Endothelial cell of umbilical vein (primary cell): ENCODE measurements around the gene NLGN4Y. TPM values are rescaled to one million over a fixed set of nuclear protein-coding genes. Genes with fewer than 3 reads are reported as not detected.

Source experiments
- BruUV-seq: library from RNA; stranded (reverse); fragments of 400-500 nt; replicated peaks from 2 replicates; lab custom pipeline; 2021; lab: Mats Ljungman, UMichigan
- CTCF ChIA-PET: fragments of 300-600, 350-600 bp; sonication (Branson Sonifier 250); formaldehyde crosslinking; loops from one replicate; lab custom pipeline; 2021; ENCODE audit warnings: antibody characterized with exemption, inconsistent platforms; lab: Charles Lee
- POLR2A ChIA-PET: fragments of 300-600, 350-600 bp; sonication (Branson Sonifier 250); formaldehyde crosslinking; loops from one replicate; lab custom pipeline; 2021; ENCODE audit warnings: antibody characterized with exemption, inconsistent platforms; lab: Charles Lee
- DNase-seq: peaks from one replicate; pipeline ENCODE4 v3.0.0-alpha.2; 2011; ENCODE audit warnings: low read depth, low spot score
- FAIRE-seq: peaks from 2 replicates; lab custom pipeline; 2011; peaks lifted over from hg19 to GRCh38; lab: Jason Lieb, UNC
- H2AFZ ChIP-seq: 2 replicates; pipeline ENCODE4 v1.6.0; 2012; ENCODE audit warnings: low read depth, low read length, control low read depth, inconsistent platforms
- H3K27ac ChIP-seq: 2 replicates; pipeline ENCODE4 v1.5.1; 2011; ENCODE audit warnings: low read depth, mild to moderate bottlenecking, control low read depth, low read length, moderate library complexity; ENCODE audit not compliant: insufficient read depth
- H3K27me3 ChIP-seq, 2 experiments: 2 replicates each; pipeline versions ENCODE4 v1.6.0 to v1.6.1; 2011; ENCODE audit warnings: low read length in 2 of 2, mixed read lengths in 1 of 2; ENCODE audit not compliant: control insufficient read depth in 2 of 2, insufficient read depth in 2 of 2
- H3K36me3 ChIP-seq, 2 experiments: 2 replicates in 1 of 2; 3 replicates in 1 of 2; pipeline ENCODE4 v1.5.1; 2011; ENCODE audit warnings: low read length in 2 of 2, mild to moderate bottlenecking in 1 of 2, moderate library complexity in 1 of 2; ENCODE audit not compliant: control insufficient read depth in 2 of 2, insufficient read depth in 2 of 2; ENCODE audit errors: extremely low read depth in 1 of 2
- H3K4me1 ChIP-seq: 3 replicates; pipeline ENCODE4 v1.5.1; 2011; ENCODE audit warnings: mild to moderate bottlenecking, low read length; ENCODE audit not compliant: control insufficient read depth, insufficient read depth; ENCODE audit errors: extremely low read depth
- H3K4me2 ChIP-seq: 2 replicates; pipeline ENCODE4 v1.6.1; 2011; ENCODE audit warnings: low read length, control low read depth, mixed read lengths; ENCODE audit not compliant: insufficient read depth
- H3K4me3 ChIP-seq, 3 experiments: fragments of 200-600 bp in 1 of 3; sonication (generic), shearing (Covaris generic) in 1 of 3; replicated peaks in 1 of 3; 2 replicates each; pipeline ENCODE4 v1.5.1; 2011 to 2016; ENCODE audit warnings: control low read depth in 3 of 3, low read length in 3 of 3, mild to moderate bottlenecking in 2 of 3, inconsistent platforms in 1 of 3, low read depth in 1 of 3, moderate library complexity in 1 of 3; ENCODE audit not compliant: insufficient read depth in 1 of 3
- H3K79me2 ChIP-seq: 2 replicates; pipeline ENCODE4 v1.6.0; 2012; ENCODE audit warnings: low read length, inconsistent platforms; ENCODE audit not compliant: control insufficient read depth, insufficient read depth
- H3K9ac ChIP-seq: replicated peaks from 2 replicates; pipeline ENCODE3; 2011; ENCODE audit warnings: low read length, control low read depth; ENCODE audit not compliant: insufficient read depth; ENCODE audit errors: extremely low read depth
- H3K9me1 ChIP-seq: replicated peaks from 3 replicates; pipeline ENCODE4 v1.6.0; 2011; ENCODE audit warnings: mild to moderate bottlenecking, low read length; ENCODE audit not compliant: control insufficient read depth, insufficient read depth; ENCODE audit errors: extremely low read depth
- H3K9me3 ChIP-seq: replicated peaks from 2 replicates; pipeline ENCODE4 v1.5.1; 2012; ENCODE audit warnings: low read length, inconsistent platforms; ENCODE audit not compliant: control insufficient read depth, insufficient read depth
- H4K20me1 ChIP-seq: replicated peaks from 2 replicates; pipeline ENCODE3; 2011; ENCODE audit warnings: mild to moderate bottlenecking, low read length; ENCODE audit not compliant: control insufficient read depth, insufficient read depth; ENCODE audit errors: extremely low read depth
- EZH2 ChIP-seq: IDR thresholded peaks from 2 replicates; pipeline ENCODE4 v1.6.1; 2012; ENCODE audit warnings: borderline replicate concordance, low read depth, mild to moderate bottlenecking, moderate library complexity, low read length, inconsistent platforms; ENCODE audit not compliant: severe bottlenecking
- FOS ChIP-seq: IDR thresholded peaks from 2 replicates; pipeline ENCODE4 v1.6.1; 2011; ENCODE audit warnings: mild to moderate bottlenecking, low read length, moderate library complexity, borderline replicate concordance; ENCODE audit not compliant: insufficient read depth
- GATA2 ChIP-seq: IDR thresholded peaks from 2 replicates; pipeline ENCODE4 v1.7.0; 2011; ENCODE audit warnings: low read depth, mild to moderate bottlenecking, moderate library complexity, mixed read lengths, low read length; ENCODE audit not compliant: insufficient read length, insufficient read depth
- JUN ChIP-seq: IDR thresholded peaks from 2 replicates; pipeline ENCODE4 v1.6.1; 2011; ENCODE audit warnings: borderline replicate concordance, low read depth; ENCODE audit not compliant: insufficient read length, insufficient read depth
- MYC ChIP-seq: IDR thresholded peaks from one replicate; pipeline ENCODE4 v1.6.1; 2011; ENCODE audit warnings: mild to moderate bottlenecking, low read depth, low read length
- POLR2A ChIP-seq: IDR thresholded peaks from 2 replicates; pipeline ENCODE4 v1.6.1; 2012; ENCODE audit warnings: low read depth, mild to moderate bottlenecking, control low read depth, low read length
- POLR2AphosphoS5 ChIP-seq: IDR thresholded peaks from 2 replicates; pipeline ENCODE4 v1.6.1; 2012; ENCODE audit warnings: low read depth, mild to moderate bottlenecking, control low read depth, low read length, moderate library complexity; ENCODE audit not compliant: insufficient read depth
- dilution Hi-C: fragments of 300-500 bp; cut with MboI; formaldehyde crosslinking; loops from one replicate; pipeline ENCODE4 v1.15.0; 2019; ENCODE audit warnings: low sequenced_read_pairs; ENCODE audit not compliant: extremely low pct_ligation_motif_present
- intact Hi-C: fragments of 100-400 bp; cut with micrococcal nuclease; formaldehyde crosslinking; loops from one replicate; pipeline ENCODE4 v1.10.0; 2022
- polyA plus RNA-seq, 4 experiments: library from polyadenylated mRNA; depleted of rRNA in 3 of 4; stranded (reverse) in 3 of 4; unstranded in 1 of 4; fragments of >200 nt; gene quantifications; 2 replicates each; pipeline versions ENCODE4 v1.2.1 to v1.2.3, GENCODE V29; 2011 to 2012; ENCODE audit warnings: missing spikeins in 1 of 4
- total RNA-seq: library from RNA; stranded (reverse); gene quantifications from 2 replicates; pipeline ENCODE4 v1.2.3, GENCODE V29; 2021
- TF ChIP-seq, protein P1 (sequence below), 2 donors: IDR thresholded peaks; 1 replicate in 1 of 2; 2 replicates in 1 of 2; pipeline ENCODE4 v1.5.1; 2011; ENCODE audit warnings: low read length in 2 of 2, mild to moderate bottlenecking in 2 of 2, moderate library complexity in 2 of 2, control low read depth in 1 of 2, inconsistent platforms in 1 of 2, low read depth in 1 of 2; ENCODE audit not compliant: insufficient read depth in 1 of 2; ENCODE audit errors: extremely low read depth in 1 of 2
- TF ChIP-seq, protein P2 (sequence below): IDR thresholded peaks from 2 replicates; pipeline ENCODE4 v1.6.1; 2011; ENCODE audit not compliant: insufficient read depth, insufficient read length

The NLGN4Y gene
- total and polyA plus RNA-seq, 2 donors (not counting 3 experiments of a cell fraction or from before 2014, with no cell fraction given) = 16.0 to 26.6 TPM

DNA sequence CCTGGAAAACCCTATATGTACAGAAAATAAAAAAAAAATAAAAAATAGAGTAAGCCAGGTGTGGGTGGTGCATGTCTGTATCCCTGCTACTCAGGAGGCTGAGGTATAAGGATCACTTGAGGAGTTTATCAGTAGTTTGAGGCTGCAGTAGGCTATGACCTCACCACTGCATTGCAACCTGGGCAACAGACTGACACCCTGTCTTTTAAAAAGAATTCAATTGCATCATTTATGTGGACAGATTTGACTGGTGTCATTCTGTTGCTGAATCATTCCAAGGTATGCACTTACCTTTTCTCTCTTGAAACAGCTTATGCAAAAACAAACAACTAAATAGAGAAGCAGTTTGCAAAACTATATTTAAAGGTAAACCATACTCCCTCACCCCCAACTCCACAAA, 12.4 kb downstream of the NLGN4Y start:
- BruUV-seq = no TSS peak
- Histone ChIP-seq H2AFZ (no peak overlapping the region), H3K27ac (no peak overlapping the region), H4K20me1 (no peaks in the 10 kb centered on the region), H3K79me2 (peaks cover 4% of the 10 kb centered on the region), H3K4me1 (no peaks in the 10 kb centered on the region), H3K9me3 (no peaks in the 10 kb centered on the region), H3K9ac (no peak overlapping the region), H3K9me1 (no peaks in the 10 kb centered on the region), H3K27me3 (no peaks in the 10 kb centered on the region), H3K4me2 (no peak overlapping the region), H3K36me3 (no peaks in the 10 kb centered on the region), H3K4me3 (no peak overlapping the region)
- CTCF ChIA-PET = no interaction called here
- FAIRE-seq (no peak), DNase-seq (no peak)
- intact Hi-C loops (no loop called here), dilution Hi-C loops (no loop called here)
- POLR2A ChIA-PET = no interaction called here
- TF ChIP-seq, protein P1, sequence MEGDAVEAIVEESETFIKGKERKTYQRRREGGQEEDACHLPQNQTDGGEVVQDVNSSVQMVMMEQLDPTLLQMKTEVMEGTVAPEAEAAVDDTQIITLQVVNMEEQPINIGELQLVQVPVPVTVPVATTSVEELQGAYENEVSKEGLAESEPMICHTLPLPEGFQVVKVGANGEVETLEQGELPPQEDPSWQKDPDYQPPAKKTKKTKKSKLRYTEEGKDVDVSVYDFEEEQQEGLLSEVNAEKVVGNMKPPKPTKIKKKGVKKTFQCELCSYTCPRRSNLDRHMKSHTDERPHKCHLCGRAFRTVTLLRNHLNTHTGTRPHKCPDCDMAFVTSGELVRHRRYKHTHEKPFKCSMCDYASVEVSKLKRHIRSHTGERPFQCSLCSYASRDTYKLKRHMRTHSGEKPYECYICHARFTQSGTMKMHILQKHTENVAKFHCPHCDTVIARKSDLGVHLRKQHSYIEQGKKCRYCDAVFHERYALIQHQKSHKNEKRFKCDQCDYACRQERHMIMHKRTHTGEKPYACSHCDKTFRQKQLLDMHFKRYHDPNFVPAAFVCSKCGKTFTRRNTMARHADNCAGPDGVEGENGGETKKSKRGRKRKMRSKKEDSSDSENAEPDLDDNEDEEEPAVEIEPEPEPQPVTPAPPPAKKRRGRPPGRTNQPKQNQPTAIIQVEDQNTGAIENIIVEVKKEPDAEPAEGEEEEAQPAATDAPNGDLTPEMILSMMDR (IDR thresholded peaks at IDR 0.05; ENCODE audit: extremely low read depth in 1 of 2, insufficient read depth in 1 of 2, low read depth in 1 of 2, low read length in 2 of 2) = no peak
- TF ChIP-seq EZH2 (no peak), FOS (no peak), POLR2A (no peak), GATA2 (no peak), MYC (no peak), JUN (no peak), POLR2AphosphoS5 (no peak)
- TF ChIP-seq, protein P2, sequence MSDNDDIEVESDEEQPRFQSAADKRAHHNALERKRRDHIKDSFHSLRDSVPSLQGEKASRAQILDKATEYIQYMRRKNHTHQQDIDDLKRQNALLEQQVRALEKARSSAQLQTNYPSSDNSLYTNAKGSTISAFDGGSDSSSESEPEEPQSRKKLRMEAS = no peak
